GM12878 (cell line): ENCODE data around the gene DEFB124. TPM values are rescaled to one million over a fixed set of nuclear protein-coding genes. Genes with fewer than 3 reads are reported as not detected.
"Not testable (repeated sequence)": the region's sequence is repeated elsewhere in the genome, so short reads cannot be mapped to it uniquely, and the experiment has no call there.

Experiments
- ATAC-seq: fragments of 200-7000 bp; cut with Tn5 transposase; 3 replicates; pipeline ENCODE4 v1.9.1; 2020; ENCODE audit warnings: mild to moderate bottlenecking, moderate library complexity
- BruUV-seq: library from RNA; stranded (reverse); fragments of 400-500 nt; replicated peaks from 2 replicates; lab custom pipeline; 2021; lab: Mats Ljungman, UMichigan
- CTCF ChIA-PET: fragments of 300-600 bp; sonication (Branson Sonifier 250); formaldehyde crosslinking; extraction: SDS; loops from one replicate; lab custom pipeline; 2021; ENCODE audit warnings: inconsistent platforms; lab: Yijun Ruan, JAX
- POLR2A ChIA-PET: fragments of 350-600 bp; formaldehyde crosslinking; extraction: SDS; loops from one replicate; lab custom pipeline; 2021; ENCODE audit warnings: inconsistent platforms; lab: Charles Lee
- RAD21 ChIA-PET: fragments of 300-600 bp; sonication (Branson Sonifier 250); formaldehyde crosslinking; loops from one replicate; lab custom pipeline; 2023; ENCODE audit warnings: antibody characterized with exemption; ENCODE audit not compliant: unreplicated experiment; lab: Charles Lee
- SMC1A ChIA-PET: fragments of 300-600 bp; sonication (Branson Sonifier 250); formaldehyde crosslinking; loops from one replicate; lab custom pipeline; 2023; ENCODE audit not compliant: unreplicated experiment, uncharacterized antibody; lab: Charles Lee
- DNase-seq: peaks from one replicate; pipeline ENCODE4 v3.0.0-alpha.2; 2011; ENCODE audit warnings: low read depth, low spot score
- FAIRE-seq: peaks from 3 replicates; lab custom pipeline; 2011; peaks lifted over from hg19 to GRCh38; lab: Jason Lieb, UNC
- H2AFZ ChIP-seq: 2 replicates; pipeline ENCODE4 v1.6.0; 2011; ENCODE audit warnings: low read depth, low read length, control low read depth; ENCODE audit not compliant: control insufficient read depth
- H3K27ac ChIP-seq: 2 replicates; pipeline ENCODE4 v1.5.1; 2011; ENCODE audit warnings: control low read depth; ENCODE audit not compliant: control insufficient read depth, insufficient read depth
- H3K27me3 ChIP-seq, 2 experiments: replicated peaks in 1 of 2; 2 replicates each; pipeline versions ENCODE4 v1.6.0 to v1.6.1; 2011; ENCODE audit warnings: low read length in 1 of 2; ENCODE audit not compliant: control insufficient read depth in 2 of 2, insufficient read depth in 2 of 2
- H3K36me3 ChIP-seq, 2 experiments: 2 replicates each; pipeline ENCODE4 v1.5.1; 2011; ENCODE audit warnings: low read length in 1 of 2; ENCODE audit not compliant: control insufficient read depth in 2 of 2, insufficient read depth in 2 of 2
- H3K4me1 ChIP-seq: 2 replicates; pipeline ENCODE4 v1.6.1; 2011; ENCODE audit warnings: mild to moderate bottlenecking, low read length, moderate library complexity, mixed read lengths; ENCODE audit not compliant: control insufficient read depth, insufficient read depth
- H3K4me2 ChIP-seq: 2 replicates; pipeline ENCODE4 v1.6.0; 2011; ENCODE audit warnings: control low read depth; ENCODE audit not compliant: control insufficient read depth, insufficient read depth
- H3K4me3 ChIP-seq: fragments of 200-600 bp; sonication (generic); 2 replicates; pipeline ENCODE4 v1.5.1; 2016
- H3K79me2 ChIP-seq: 2 replicates; pipeline ENCODE4 v1.6.0; 2011; ENCODE audit warnings: low read length; ENCODE audit not compliant: control insufficient read depth, insufficient read depth
- H3K9ac ChIP-seq: 2 replicates; pipeline ENCODE4 v1.8.0; 2011; ENCODE audit warnings: low read length, control low read depth, mixed read lengths; ENCODE audit not compliant: control insufficient read depth, insufficient read depth
- H3K9me3 ChIP-seq: replicated peaks from 3 replicates; pipeline ENCODE4 v1.5.1; 2011; ENCODE audit warnings: mild to moderate bottlenecking, low read length; ENCODE audit not compliant: control insufficient read depth, insufficient read depth
- H4K20me1 ChIP-seq: 2 replicates; pipeline ENCODE4 v1.6.0; 2011; ENCODE audit not compliant: control insufficient read depth, insufficient read depth
- CTCF ChIP-seq, 3 experiments: IDR thresholded peaks in 2 of 3; conservative IDR thresholded peaks in 1 of 3; 2 replicates each; pipeline ENCODE4 v1.5.1; 2011; ENCODE audit warnings: low read depth in 3 of 3, low read length in 3 of 3, mild to moderate bottlenecking in 3 of 3, control low read depth in 2 of 3, moderate library complexity in 2 of 3, inconsistent platforms in 1 of 3, mixed read lengths in 1 of 3; ENCODE audit not compliant: control insufficient read depth in 2 of 3, insufficient read depth in 1 of 3; ENCODE audit errors: extremely low read depth in 1 of 3
- GABPA ChIP-seq: IDR thresholded peaks from 2 replicates; pipeline ENCODE4 v1.6.1; 2014; ENCODE audit warnings: antibody characterized with exemption, low read depth, mild to moderate bottlenecking, inconsistent platforms
- NFXL1 ChIP-seq: fragments of 450-650 bp; IDR thresholded peaks from 2 replicates; pipeline ENCODE4 v1.6.1; 2017; ENCODE audit warnings: antibody characterized with exemption, mild to moderate bottlenecking, borderline replicate concordance
- RAD21 ChIP-seq: IDR thresholded peaks from 2 replicates; pipeline ENCODE4 v1.6.1; 2011; ENCODE audit warnings: mild to moderate bottlenecking, low read depth, low read length, moderate library complexity; ENCODE audit not compliant: insufficient read depth
- SMC3 ChIP-seq: IDR thresholded peaks from 2 replicates; pipeline ENCODE4 v1.6.1; 2011; ENCODE audit warnings: low read length, improper control_type of control experiment, borderline replicate concordance
- STAT3 ChIP-seq: IDR thresholded peaks from 2 replicates; pipeline ENCODE4 v1.6.1; 2011; ENCODE audit warnings: low read depth, low read length, improper control_type of control experiment
- TCF12 ChIP-seq: IDR thresholded peaks from 2 replicates; pipeline ENCODE4 v1.6.1; 2011; ENCODE audit warnings: low read depth, mild to moderate bottlenecking, low read length
- YY1 ChIP-seq: IDR thresholded peaks from 2 replicates; pipeline ENCODE4 v1.6.1; 2011; ENCODE audit warnings: low read depth, mild to moderate bottlenecking, low read length
- WGBS: methylation state at CpG from one replicate; pipeline ENCODE4 v1.1.6; 2016; ENCODE audit warnings: low lambda C conversion rate; ENCODE audit not compliant: insufficient replicate concordance, insufficient coverage; ENCODE audit errors: missing lambda C conversion rate; 5-methylcytosine and 5-hydroxymethylcytosine counted together
- in situ Hi-C: fragments of 300-500 bp; cut with MboI; formaldehyde crosslinking; loops from 9 replicates; pipeline ENCODE4 v1.14.3; 2018; ENCODE audit warnings: mixed read lengths
- intact Hi-C: fragments of 100-400 bp; cut with micrococcal nuclease; formaldehyde crosslinking; loops from one replicate; pipeline ENCODE4 v1.14.2; 2022; ENCODE audit not compliant: unreplicated experiment
- polyA plus RNA-seq, 11 experiments: library from polyadenylated mRNA; depleted of rRNA in 4 of 11; unstranded in 6 of 11; stranded (reverse) in 5 of 11; fragments of >200 nt; fragmentation: Nextera tagmentation in 4 of 11; fragmentation: Illumina TruSeq in 1 of 11; extraction: Ambion mirVana in 4 of 11; extraction: Trizol in 1 of 11; gene quantifications; 1 replicate in 1 of 11; 2 replicates in 10 of 11; pipeline versions ENCODE4 v1.2.1 to v1.2.3, GENCODE V29; 2011 to 2016; ENCODE audit warnings: inconsistent platforms in 2 of 11, missing spikeins in 2 of 11, low read depth in 1 of 11
- total RNA-seq, 4 experiments: library from RNA; depleted of rRNA in 3 of 4; stranded (reverse); fragments of >200 nt in 3 of 4; fragmentation: Illumina TruSeq in 1 of 4; extraction: Trizol in 1 of 4; gene quantifications; 2 replicates each; pipeline versions ENCODE4 v1.2.1 to v1.2.3, GENCODE V29; 2013 to 2021

DEFB124 gene
- total and polyA plus RNA-seq, 10 of the 15 experiments (the other 5 are each of a cell fraction or from before 2014, with no cell fraction given): not detected

GRCh38 chr20:31505903-31506302, 31.0 kb upstream of the DEFB124 start:
- no TSS peak for BruUV-seq
- intact Hi-C loops: no loop called here

GRCh38 chr20:31502884-31503673, 28.2 kb upstream of the DEFB124 start:
- H2AFZ ChIP-seq, H3K4me1 ChIP-seq, BruUV-seq, H3K9ac ChIP-seq, DNase-seq, H3K79me2 ChIP-seq, POLR2A ChIA-PET, FAIRE-seq, H3K36me3 ChIP-seq: not testable (repeated sequence)
- ATAC-seq: peak; percentile 100
- in situ Hi-C loops: loop anchor here (5.0 kb wide), 1 partner anchor 41 kb away; no protein-coding TSS in a partner anchor
- CTCF ChIA-PET: interaction anchor here (0.7 to 6.8 kb wide), 25 partner anchors 9 to 191 kb away, joined by 3 to 137 read pairs (median 7); partner anchors contain the start of genes DEFB123, DEFB124 and REM1
- RAD21 ChIA-PET: interaction anchor here (0.6 to 4.1 kb wide), 13 partner anchors 10 to 110 kb away, joined by 3 to 38 read pairs (median 4); partner anchors contain the start of gene DEFB124
- peak; percentile 28; the same call in 1 of the 2 replicates for TF ChIP-seq YY1
- peak; percentile 77 for TF ChIP-seq SMC3
- peak; percentile 66 to 92 (median 89) for TF ChIP-seq CTCF (IDR thresholded peaks at IDR 0.05 in 2 of 3, conservative IDR thresholded peaks at IDR 0.05 in 1 of 3; ENCODE audit: control insufficient read depth in 2 of 3, extremely low read depth in 1 of 3, insufficient read depth in 1 of 3, low read depth in 3 of 3, low read length in 3 of 3)
- peak; percentile 80 for TF ChIP-seq RAD21
- TF ChIP-seq, all 136 proteins: peak for 4; not testable (repeated sequence) for 132
- 17% methylated on average over 20 of the region's 20 CpGs for WGBS
- H4K20me1 ChIP-seq, H3K27me3 ChIP-seq, H3K4me3 ChIP-seq, H3K9me3 ChIP-seq, H3K27ac ChIP-seq, H3K4me2 ChIP-seq: not testable (repeated sequence)
- intact Hi-C loops: loop anchor here (1.0 kb wide), 2 partner anchors 43 to 90 kb away; no protein-coding TSS in a partner anchor
- SMC1A ChIA-PET: interaction anchor here (0.6 to 2.9 kb wide), 7 partner anchors 13 to 110 kb away, joined by 3 to 46 read pairs (median 4); no protein-coding TSS in a partner anchor

More at GRCh38 chr20:31505903-31506302, 31.0 kb upstream of the DEFB124 start:
- no peak for DNase-seq
- no peak for FAIRE-seq
- no peak overlapping the region for H3K9ac ChIP-seq
- in situ Hi-C loops: no loop called here
- no peak overlapping the region for H3K4me3 ChIP-seq
- H3K4me2 ChIP-seq: no peak overlapping the region
- TF ChIP-seq TCF12 (no peak), NFXL1 (no peak), STAT3 (no peak), GABPA (no peak)
- H3K27me3 ChIP-seq: no peaks in the 10 kb centered on the region
- no peaks in the 10 kb centered on the region for H3K79me2 ChIP-seq
- no peaks in the 10 kb centered on the region for H3K9me3 ChIP-seq
- H3K4me1 ChIP-seq: no peaks in the 10 kb centered on the region
- no peak overlapping the region for H3K27ac ChIP-seq
- H4K20me1 ChIP-seq: 0 out of 2 replicates have a peak, but pooled peaks cover 3% of the 10 kb centered on the region
- ChIA-PET POLR2A (no interaction called here), SMC1A (no interaction called here), CTCF (interaction anchor here (1.1 to 1.3 kb wide), 2 partner anchors 45 to 47 kb away, joined by 3 to 4 read pairs; no protein-coding TSS in a partner anchor), RAD21 (interaction anchor here (0.8 kb wide), 1 partner anchor 45 kb away, joined by 3 read pairs; no protein-coding TSS in a partner anchor)
- no peak overlapping the region for H2AFZ ChIP-seq
- 0% methylated on average over 1 of the region's 1 CpG for WGBS
- no peaks in the 10 kb centered on the region for H3K36me3 ChIP-seq
- ATAC-seq: no peak
